HG03097 (cell line): ENCODE results near the gene ANO7.
"Not testable (repeated sequence)": the region's sequence is repeated elsewhere in the genome, so short reads cannot be mapped to it uniquely, and the experiment has no call there.

ENCODE experiments used
- ATAC-seq: cut with Tn5 transposase; IDR thresholded peaks from one replicate; pipeline ENCODE4 v1.9.1; 2021; ENCODE audit not compliant: unreplicated experiment, low FRiP score

Gene ANO7

GRCh38 chr2:241189856-241190201 is 1.4 kb downstream of the ANO7 start:
- ATAC-seq: no peak

DNA sequence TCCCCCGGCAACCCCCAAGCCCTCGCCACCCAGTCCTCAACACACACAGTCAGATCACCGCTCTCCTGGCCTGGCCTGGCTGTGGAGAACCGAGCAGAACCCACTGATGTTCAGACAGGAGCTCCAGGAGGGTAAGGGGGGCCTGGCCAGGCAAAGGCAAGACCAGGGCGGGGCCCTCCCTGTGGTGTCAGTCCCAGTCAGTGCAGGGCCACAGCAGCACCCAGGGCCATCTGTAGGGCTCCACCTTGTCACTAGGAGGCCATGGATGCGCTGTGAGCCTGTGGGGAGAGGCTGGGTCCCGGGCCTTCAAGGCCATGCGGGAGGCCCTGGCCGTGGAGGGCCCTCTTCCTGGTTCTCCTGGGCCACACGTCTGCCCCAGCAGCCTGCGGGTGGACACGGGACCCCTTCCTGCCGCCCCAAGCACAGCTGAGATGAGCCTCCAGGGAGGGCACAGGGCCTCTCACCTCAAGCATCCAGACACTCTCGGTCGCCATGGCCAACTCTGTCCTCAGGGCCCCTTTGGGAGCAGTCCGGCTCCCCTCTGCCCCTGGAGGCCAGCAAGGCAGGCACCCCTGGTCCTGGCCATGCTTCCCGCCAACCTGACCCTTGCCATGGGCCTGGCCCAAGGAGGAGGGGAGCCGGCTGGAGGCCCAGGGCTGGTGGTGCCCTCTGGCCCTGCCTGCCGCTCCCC is 2.0 kb downstream of the ANO7 start:
- ATAC-seq: no peak

- ATAC-seq: no peak
Observed at GRCh38 chr2:241191081-241191480, 2.6 kb downstream of the ANO7 start.

GRCh38 chr2:241193271-241193670 is 4.8 kb downstream of the ANO7 start:
- no peak for ATAC-seq

DNA sequence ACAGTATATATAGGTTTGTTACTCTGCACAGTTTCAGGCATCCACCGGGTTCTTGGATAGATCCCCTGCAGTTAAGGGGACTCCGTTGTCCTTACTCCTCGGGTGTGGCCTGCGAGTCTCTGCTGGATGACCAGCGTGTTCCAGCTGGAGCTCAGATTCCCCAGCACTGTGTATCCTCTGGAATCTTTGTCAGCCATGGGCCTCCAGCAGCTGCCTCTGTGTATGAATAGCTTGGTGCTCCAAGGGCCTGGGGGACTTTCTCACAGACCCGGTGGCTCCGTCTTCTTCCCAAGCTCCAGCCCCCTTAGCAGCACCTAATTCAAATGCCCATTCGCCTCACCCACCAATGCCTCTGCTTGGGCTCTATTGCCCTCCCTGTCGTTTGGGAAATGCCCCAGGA is 6.3 kb downstream of the ANO7 start:
- no peak for ATAC-seq

GRCh38 chr2:241195506-241196130 is 7.1 kb downstream of the ANO7 start:
- ATAC-seq: no peak

DNA sequence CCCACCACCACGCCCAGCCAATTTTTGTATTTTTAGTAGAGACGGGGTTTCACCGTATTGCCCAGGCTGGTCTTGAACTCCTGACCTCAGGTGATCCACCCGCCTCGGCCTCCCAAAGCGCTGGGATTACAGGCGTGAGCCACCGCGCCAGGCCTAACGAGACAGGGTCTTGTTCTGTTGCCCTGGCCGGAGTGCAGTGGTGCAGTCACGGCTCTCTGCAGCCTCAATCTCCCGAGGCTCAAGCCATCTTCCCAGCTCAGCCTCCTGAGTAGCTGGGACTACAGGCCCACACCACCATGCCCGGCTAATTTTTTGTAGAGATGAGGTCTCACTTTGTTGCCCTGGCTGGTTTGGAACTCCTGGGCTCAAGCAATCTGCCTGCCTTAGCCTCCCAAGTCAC is 8.8 kb downstream of the ANO7 start:
- not testable (repeated sequence) for ATAC-seq

- ATAC-seq: no peak
Observed at GRCh38 chr2:241197947-241198346, 9.5 kb downstream of the ANO7 start.

- no peak for ATAC-seq
Observed at GRCh38 chr2:241198381-241199279, 10.2 kb downstream of the ANO7 start.

GRCh38 chr2:241199286-241199685 is 10.8 kb downstream of the ANO7 start:
- no peak for ATAC-seq

DNA sequence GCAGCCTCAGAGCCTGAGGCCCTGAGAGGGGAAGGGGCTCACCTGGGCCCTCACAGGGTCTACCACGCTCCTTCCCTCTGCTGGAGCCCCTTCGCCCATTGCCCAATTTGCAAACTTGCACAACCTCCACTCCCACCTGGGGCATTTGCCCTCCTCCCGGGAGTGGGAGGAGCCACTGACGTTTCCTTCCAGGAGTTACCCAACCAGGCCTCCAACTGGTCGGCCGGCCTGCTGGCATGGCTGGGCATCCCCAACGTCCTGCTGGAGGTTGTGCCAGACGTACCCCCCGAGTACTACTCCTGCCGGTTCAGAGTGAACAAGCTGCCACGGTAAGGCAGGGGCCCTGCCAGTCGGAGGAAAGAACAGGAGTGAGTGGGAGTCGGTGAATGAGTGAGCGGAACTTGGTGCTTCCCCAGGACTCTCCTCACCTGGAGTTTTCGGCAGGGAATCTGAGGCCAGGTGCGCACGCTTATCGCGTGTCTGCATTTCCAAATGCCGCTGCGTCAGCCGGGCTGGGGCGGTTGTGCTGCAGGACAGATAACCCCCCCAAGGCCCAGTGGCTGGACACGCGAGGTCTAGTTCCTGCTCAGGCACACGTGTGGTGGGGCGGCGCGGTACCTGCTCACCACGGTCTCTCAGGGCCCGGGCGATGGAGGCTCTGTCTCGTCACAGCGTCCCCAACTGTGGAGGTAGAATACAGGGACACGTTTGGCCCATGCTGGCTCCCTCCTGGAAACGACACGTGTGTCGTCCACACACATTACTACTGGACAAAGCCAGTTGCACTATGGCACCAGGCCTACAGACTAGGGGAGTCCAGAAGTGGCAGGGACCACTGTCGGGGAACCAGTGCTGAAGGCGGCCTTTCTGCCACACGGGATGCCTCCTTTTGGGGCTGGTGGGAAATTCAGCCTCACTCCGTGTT is 11.7 kb downstream of the ANO7 start:
- ATAC-seq: no peak

DNA sequence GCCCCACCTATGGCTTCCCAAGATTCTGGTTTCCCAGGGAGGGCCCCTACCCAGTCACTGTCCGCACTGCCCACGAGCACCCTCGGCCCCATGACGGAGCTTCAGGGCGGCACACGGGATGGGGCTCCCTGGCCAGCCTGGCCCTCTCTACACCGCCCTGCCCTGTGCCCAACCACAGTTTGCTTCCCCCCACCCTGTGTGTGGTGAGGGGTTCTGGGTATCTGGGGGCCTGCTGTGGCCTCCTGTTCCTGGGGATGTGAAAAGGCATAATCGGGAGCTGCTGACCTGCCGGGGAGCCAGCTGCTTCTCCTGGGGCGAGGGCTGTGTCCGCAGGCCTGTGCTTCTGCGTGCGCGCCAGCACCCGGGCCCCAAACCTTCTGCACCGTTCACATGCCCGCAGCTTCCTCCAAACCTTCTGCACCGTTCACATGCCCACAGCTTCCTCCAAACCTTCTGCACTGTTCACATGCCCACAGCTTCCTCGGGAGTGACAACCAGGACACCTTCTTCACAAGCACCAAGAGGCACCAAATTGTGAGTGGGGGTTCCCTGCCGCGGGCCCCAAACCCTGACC is 12.4 kb downstream of the ANO7 start:
- ATAC-seq: no peak

DNA sequence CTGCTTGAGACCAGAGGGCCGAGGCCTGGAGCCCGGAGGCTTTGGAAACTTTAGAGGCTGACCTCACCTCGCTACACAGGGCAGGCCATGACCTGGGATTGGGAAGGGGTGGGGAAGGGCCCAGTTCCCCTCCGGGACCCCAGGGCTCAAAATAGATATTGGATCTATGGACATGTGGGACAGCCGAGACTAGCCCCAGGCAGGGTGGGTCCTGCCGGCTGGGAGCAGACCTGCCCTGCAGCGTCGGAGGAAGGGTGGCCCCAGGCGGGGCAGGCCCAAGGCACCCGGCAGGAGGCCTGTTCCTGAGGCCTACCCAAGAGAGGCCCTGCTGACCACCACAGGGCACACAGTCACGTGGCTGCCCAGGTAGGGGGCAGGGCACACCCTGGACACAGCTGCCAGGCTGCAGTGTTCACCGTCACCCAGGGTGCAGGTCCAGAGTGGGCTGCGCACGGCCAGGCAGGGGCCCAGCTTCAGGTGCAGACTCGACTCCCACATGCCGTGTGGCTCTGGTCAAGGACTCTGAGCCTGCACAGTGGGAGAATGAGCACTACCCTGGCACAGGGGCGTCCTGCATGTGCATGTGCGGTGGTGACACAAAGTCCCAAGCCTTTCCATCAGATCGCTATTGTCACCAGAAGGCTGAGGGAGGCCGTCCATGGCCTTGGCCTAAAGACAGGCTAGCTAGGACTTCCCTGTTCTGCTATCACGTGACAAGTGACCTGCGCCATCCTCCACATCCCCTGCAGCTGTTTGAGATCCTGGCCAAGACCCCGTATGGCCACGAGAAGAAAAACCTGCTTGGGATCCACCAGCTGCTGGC is 13.2 kb downstream of the ANO7 start:
- no peak for ATAC-seq

GRCh38 chr2:241202268-241202585 is 13.8 kb downstream of the ANO7 start:
- no peak for ATAC-seq

GRCh38 chr2:241202681-241203080 is 14.2 kb downstream of the ANO7 start:
- ATAC-seq: no peak

GRCh38 chr2:241203218-241204009 is 14.9 kb downstream of the ANO7 start:
- ATAC-seq: no peak

GRCh38 chr2:241204010-241204384 is 15.5 kb downstream of the ANO7 start:
- ATAC-seq: no peak

- no peak for ATAC-seq
Observed at GRCh38 chr2:241204490-241204889, 16.0 kb downstream of the ANO7 start.

GRCh38 chr2:241205086-241205485 is 16.6 kb downstream of the ANO7 start:
- no peak for ATAC-seq
